Lung (tissue), 12 donors: Measurements from ENCODE around the gene TUBGCP2. TPM values are rescaled to one million over a fixed set of nuclear protein-coding genes. Genes with fewer than 3 reads are reported as not detected.
"Not testable (repeated sequence)": the region's sequence is repeated elsewhere in the genome, so short reads cannot be mapped to it uniquely, and the experiment has no call there.

Source experiments
- ATAC-seq: fragments of 200-7000 bp; cut with Tn5 transposase; one replicate; pipeline ENCODE4 v1.9.1; 2020; ENCODE audit warnings: moderate number of reproducible peaks; ENCODE audit not compliant: insufficient read depth, low FRiP score
- DNase-seq, 3 donors: peaks; one replicate each; pipeline ENCODE4 v3.0.0-alpha.2; 2013 to 2017
- H3K27ac ChIP-seq, 2 donors: one replicate each; pipeline ENCODE4 v1.5.1; 2013; ENCODE audit warnings: mild to moderate bottlenecking in 2 of 2, moderate library complexity in 2 of 2, control low read depth in 1 of 2, inconsistent platforms in 1 of 2, low read depth in 1 of 2, low read length in 1 of 2
- H3K27me3 ChIP-seq, 3 donors: one replicate each; pipeline ENCODE4 v1.5.1; 2013; ENCODE audit warnings: low read length in 2 of 3; ENCODE audit not compliant: control insufficient read depth in 3 of 3, insufficient read depth in 3 of 3
- H3K36me3 ChIP-seq, 4 donors: one replicate each; pipeline ENCODE4 v1.5.1; 2013; ENCODE audit warnings: low read length in 4 of 4, mild to moderate bottlenecking in 1 of 4, moderate library complexity in 1 of 4; ENCODE audit not compliant: control insufficient read depth in 4 of 4, insufficient read depth in 4 of 4
- H3K4me1 ChIP-seq, 5 donors: one replicate each; pipeline ENCODE4 v1.5.1; 2013; ENCODE audit warnings: low read length in 5 of 5, mild to moderate bottlenecking in 2 of 5, moderate library complexity in 1 of 5; ENCODE audit not compliant: control insufficient read depth in 5 of 5, insufficient read depth in 5 of 5
- H3K4me3 ChIP-seq: one replicate; pipeline ENCODE4 v1.5.1; 2013; ENCODE audit warnings: mild to moderate bottlenecking, control low read depth, moderate library complexity
- H3K9ac ChIP-seq, 2 donors: one replicate each; pipeline ENCODE4 v1.5.1; 2013; ENCODE audit warnings: low read length in 2 of 2, control low read depth in 1 of 2; ENCODE audit not compliant: insufficient read depth in 1 of 2
- H3K9me3 ChIP-seq, 4 donors: one replicate each; pipeline ENCODE4 v1.5.1; 2013; ENCODE audit warnings: low read length in 3 of 4, mild to moderate bottlenecking in 1 of 4, moderate library complexity in 1 of 4; ENCODE audit not compliant: control insufficient read depth in 4 of 4, insufficient read depth in 3 of 4
- WGBS, 2 donors: extraction: QIAGEN DNeasy Blood & Tissue Kit; methylation state at CpG; one replicate each; pipeline ENCODE4 v1.1.7; 2013; 5-methylcytosine and 5-hydroxymethylcytosine counted together
- polyA plus RNA-seq, 2 donors: library from polyadenylated mRNA; stranded (reverse); fragments of 200-250 nt; gene quantifications; one replicate each; pipeline ENCODE4 v1.2.1, GENCODE V29; 2013
- total RNA-seq, 2 donors: library from RNA; depleted of rRNA in 1 of 2; stranded (reverse); fragments of >200 nt in 1 of 2; gene quantifications; one replicate each; pipeline ENCODE4 v1.2.1, GENCODE V29; 2014 to 2021
- TF ChIP-seq, protein P1 (sequence below): IDR thresholded peaks from 2 replicates; pipeline ENCODE4 v1.5.1; 2012; ENCODE audit warnings: mild to moderate bottlenecking; ENCODE audit errors: control extremely low read depth, extremely low read depth
- donor health status: control.
- donor health status: control.
- donor health status: Bipolar disorder and iron deficiency.
- donor health status: healthy.
- donor health status: DM: yes; HTN: yes; CAD: no.

Gene TUBGCP2
- total and polyA plus RNA-seq, 4 donors, result 39.2 to 66.2 (median 53.8) TPM

DNA sequence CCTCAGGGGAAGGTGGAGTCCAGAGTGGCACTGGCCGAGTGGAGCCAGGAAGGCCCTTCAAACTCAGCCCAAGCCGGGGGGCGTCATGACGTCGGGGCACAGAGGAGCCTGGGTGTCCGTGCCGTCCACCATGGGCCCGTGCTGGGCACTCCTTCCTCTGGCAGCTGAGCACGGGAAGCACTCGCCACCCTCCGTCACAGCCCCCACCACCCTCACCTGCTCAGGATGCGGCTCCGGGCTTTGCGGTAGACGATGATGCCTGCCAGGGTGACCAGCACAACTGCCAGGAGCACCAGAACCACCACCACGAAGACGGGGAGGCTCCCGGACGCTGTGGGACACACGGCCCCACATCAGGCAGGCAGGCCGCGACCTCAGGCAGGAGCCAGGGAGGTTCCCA lies 40.1 kb downstream of the TUBGCP2 start:
- no peak for DNase-seq
- Histone ChIP-seq H3K4me3 (no peak overlapping the region), H3K27me3 (no peaks in the 10 kb centered on the region), H3K9ac (no peak overlapping the region), H3K27ac (no peak overlapping the region), H3K36me3 (peaks cover 0 to 27% (median 0%) of the 10 kb centered on the region in 4 donors), H3K9me3 (no peaks in the 10 kb centered on the region), H3K4me1 (no peaks in the 10 kb centered on the region)
- ATAC-seq, result no peak
- 95 to 96% methylated on average over 21 to 22 of the region's 22 CpGs for WGBS, 2 donors
- TF ChIP-seq, protein P1, sequence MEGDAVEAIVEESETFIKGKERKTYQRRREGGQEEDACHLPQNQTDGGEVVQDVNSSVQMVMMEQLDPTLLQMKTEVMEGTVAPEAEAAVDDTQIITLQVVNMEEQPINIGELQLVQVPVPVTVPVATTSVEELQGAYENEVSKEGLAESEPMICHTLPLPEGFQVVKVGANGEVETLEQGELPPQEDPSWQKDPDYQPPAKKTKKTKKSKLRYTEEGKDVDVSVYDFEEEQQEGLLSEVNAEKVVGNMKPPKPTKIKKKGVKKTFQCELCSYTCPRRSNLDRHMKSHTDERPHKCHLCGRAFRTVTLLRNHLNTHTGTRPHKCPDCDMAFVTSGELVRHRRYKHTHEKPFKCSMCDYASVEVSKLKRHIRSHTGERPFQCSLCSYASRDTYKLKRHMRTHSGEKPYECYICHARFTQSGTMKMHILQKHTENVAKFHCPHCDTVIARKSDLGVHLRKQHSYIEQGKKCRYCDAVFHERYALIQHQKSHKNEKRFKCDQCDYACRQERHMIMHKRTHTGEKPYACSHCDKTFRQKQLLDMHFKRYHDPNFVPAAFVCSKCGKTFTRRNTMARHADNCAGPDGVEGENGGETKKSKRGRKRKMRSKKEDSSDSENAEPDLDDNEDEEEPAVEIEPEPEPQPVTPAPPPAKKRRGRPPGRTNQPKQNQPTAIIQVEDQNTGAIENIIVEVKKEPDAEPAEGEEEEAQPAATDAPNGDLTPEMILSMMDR, result no peak

DNA sequence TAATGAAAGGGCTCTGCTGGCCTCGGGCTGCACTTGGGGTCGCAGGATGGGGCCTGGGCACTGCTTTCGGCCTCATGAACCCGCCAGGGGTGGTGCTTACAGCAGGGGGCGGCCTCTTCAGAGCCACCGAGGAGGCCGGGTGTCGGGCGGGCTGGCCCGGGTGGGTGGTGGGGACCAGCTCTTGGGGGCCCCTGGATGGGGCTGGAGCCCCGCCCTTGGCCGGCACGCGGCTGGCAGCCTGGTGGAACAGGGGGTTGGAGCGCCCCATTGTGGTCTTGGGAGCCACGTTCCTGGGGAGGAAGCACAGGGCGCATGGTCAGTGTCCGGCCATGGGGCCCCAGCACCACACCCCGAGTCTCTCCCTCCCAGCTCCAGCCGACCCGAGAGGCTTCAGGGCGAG lies 40.8 kb downstream of the TUBGCP2 start:
- Histone ChIP-seq H3K27ac (no peak overlapping the region), H3K4me1 (peaks cover 0 to under 1% (median 0%) of the 10 kb centered on the region in 5 donors), H3K27me3 (no peaks in the 10 kb centered on the region), H3K4me3 (no peak overlapping the region), H3K9ac (no peak overlapping the region), H3K9me3 (no peaks in the 10 kb centered on the region), H3K36me3 (peaks cover 0 to 24% (median 0%) of the 10 kb centered on the region in 4 donors)
- 91 to 93% methylated on average over 18 to 22 of the region's 22 CpGs for WGBS, 2 donors
- DNase-seq, result no peak
- TF ChIP-seq, protein P1, result no peak
- ATAC-seq, result no peak

DNA sequence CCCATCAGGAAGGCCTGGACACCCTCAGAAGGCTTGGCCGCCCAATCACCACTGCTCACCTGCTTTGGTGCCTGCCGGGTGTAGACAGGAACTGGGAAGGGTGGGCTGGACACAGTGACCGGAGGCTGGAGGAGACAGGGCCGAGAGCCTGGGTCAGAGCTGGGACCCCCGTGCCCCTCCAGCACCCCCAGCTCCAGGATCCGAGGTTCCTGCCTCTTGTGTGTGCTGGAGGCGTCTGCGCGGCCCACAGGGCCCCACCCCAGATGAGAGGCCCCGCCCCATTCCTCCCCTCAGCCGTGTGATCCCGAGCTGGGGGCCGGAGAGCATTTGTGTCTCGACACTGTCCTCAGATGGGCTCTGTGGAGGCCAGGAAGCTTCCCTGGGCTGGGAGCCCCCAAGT lies 41.4 kb downstream of the TUBGCP2 start:
- Histone ChIP-seq H3K27ac (no peak overlapping the region), H3K9ac (no peak overlapping the region), H3K9me3 (no peaks in the 10 kb centered on the region), H3K36me3 (peaks cover 0 to 22% (median 0%) of the 10 kb centered on the region in 4 donors), H3K4me3 (no peak overlapping the region), H3K27me3 (no peaks in the 10 kb centered on the region), H3K4me1 (peaks cover 0 to 6% (median 3%) of the 10 kb centered on the region in 5 donors)
- WGBS, 2 donors, result 84 to 88% methylated on average over 14 of the region's 14 CpGs
- TF ChIP-seq, protein P1, result no peak
- no peak for ATAC-seq
- no peak for DNase-seq

DNA sequence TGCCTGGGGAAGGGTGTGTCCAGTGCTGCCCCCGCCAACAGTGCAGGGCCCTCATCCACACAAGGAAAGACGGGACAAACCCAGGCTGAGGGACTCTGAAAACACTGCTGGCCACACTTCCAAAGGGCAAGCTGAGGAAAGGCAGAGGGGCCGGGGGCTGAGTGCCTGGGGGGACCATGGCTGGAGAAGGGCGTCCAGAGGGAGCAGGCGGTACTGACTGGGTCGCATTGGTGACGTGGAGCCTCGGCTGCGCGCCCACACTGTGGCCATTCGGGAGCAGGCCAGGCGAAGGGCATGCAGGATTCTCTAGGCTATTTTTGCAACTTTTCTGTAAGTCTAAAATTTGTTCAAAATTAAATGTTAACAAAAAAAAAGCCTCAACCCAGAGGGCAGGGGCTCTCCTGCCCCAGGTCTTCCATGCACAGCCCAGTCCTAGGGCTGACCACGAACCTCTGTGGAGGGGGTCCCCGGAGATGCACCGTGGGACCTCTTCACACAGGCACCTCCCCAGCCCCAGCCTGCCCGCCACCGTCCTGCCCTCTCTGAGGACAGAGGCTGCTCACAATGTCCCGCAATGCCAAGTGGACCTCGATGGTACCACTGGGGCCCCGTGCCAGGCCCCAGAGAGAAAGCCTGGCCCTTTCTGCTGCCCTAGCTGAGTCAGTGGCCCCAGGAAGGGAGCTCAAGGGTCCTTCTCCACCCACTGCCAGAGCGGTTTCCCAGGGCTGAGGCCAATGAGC lies 42.4 kb downstream of the TUBGCP2 start:
- Histone ChIP-seq H3K27me3 (no peaks in the 10 kb centered on the region), H3K27ac (no peak overlapping the region), H3K4me1 (peaks cover 0 to 10% (median 3%) of the 10 kb centered on the region in 5 donors), H3K36me3 (peaks cover 0 to 16% (median 0%) of the 10 kb centered on the region in 4 donors), H3K4me3 (no peak overlapping the region), H3K9ac (no peak overlapping the region), H3K9me3 (no peaks in the 10 kb centered on the region)
- TF ChIP-seq, protein P1, result no peak
- DNase-seq (no peak), ATAC-seq (no peak)
- 91 to 95% methylated on average over 21 of the region's 21 CpGs for WGBS, 2 donors

- not testable (repeated sequence) for H3K27me3 ChIP-seq, H3K36me3 ChIP-seq, H3K4me3 ChIP-seq, H3K9ac ChIP-seq, ATAC-seq, H3K27ac ChIP-seq, DNase-seq, H3K9me3 ChIP-seq
- H3K4me1 ChIP-seq, result peaks cover 0 to 20% (median 3%) of the 10 kb centered on the region in 5 donors
- WGBS, 2 donors, result 80 to 87% methylated on average over 10 of the region's 10 CpGs
Observed at GRCh38 chr10:133265052-133265451, 43.6 kb downstream of the TUBGCP2 start.
